Activated CD8-positive, alpha-beta memory T cell treated with anti-CD3 and anti-CD28 coated beads for 24 hours (primary cell): ENCODE results near the gene FZD4.
"Not testable (repeated sequence)": the region's sequence is repeated elsewhere in the genome, so short reads cannot be mapped to it uniquely, and the experiment has no call there.

Experiments
- DNase-seq: peaks from one replicate; pipeline ENCODE4 v3.0.0-alpha.2; 2020

Gene FZD4

GRCh38 chr11:86972734-86973133 lies 17.5 kb upstream of the FZD4 start:
- DNase-seq, result no peak

- no peak for DNase-seq
Observed at GRCh38 chr11:86969258-86969657, 14.1 kb upstream of the FZD4 start.

GRCh38 chr11:86967601-86968000 lies 12.4 kb upstream of the FZD4 start:
- not testable (repeated sequence) for DNase-seq

GRCh38 chr11:86957976-86958646 lies 2.9 kb upstream of the FZD4 start:
- no peak for DNase-seq

- DNase-seq, result no peak
Observed at GRCh38 chr11:86956905-86957195, 1.7 kb upstream of the FZD4 start.

GRCh38 chr11:86955111-86955360 lies 159 bp downstream of the FZD4 start:
- no peak for DNase-seq

- DNase-seq, result no peak
Observed at GRCh38 chr11:86954269-86955110, 705 bp downstream of the FZD4 start.

- DNase-seq, result no peak
Observed at GRCh38 chr11:86952221-86952875, 2.8 kb downstream of the FZD4 start.

GRCh38 chr11:86951706-86952105 lies 3.5 kb downstream of the FZD4 start:
- DNase-seq, result no peak

- DNase-seq, result no peak
Observed at GRCh38 chr11:86950661-86950995, 4.6 kb downstream of the FZD4 start.

- no peak for DNase-seq
Observed at GRCh38 chr11:86949995-86950660, 5.1 kb downstream of the FZD4 start.

- DNase-seq, result no peak
Observed at GRCh38 chr11:86948733-86949132, 6.5 kb downstream of the FZD4 start.

GRCh38 chr11:86947541-86947940 lies 7.7 kb downstream of the FZD4 start:
- no peak for DNase-seq

- DNase-seq, result not testable (repeated sequence)
Observed at GRCh38 chr11:86943505-86943904, 11.7 kb downstream of the FZD4 start.

- no peak for DNase-seq
Observed at GRCh38 chr11:86941871-86942599, 13.2 kb downstream of the FZD4 start.

GRCh38 chr11:86941077-86941870 lies 13.9 kb downstream of the FZD4 start:
- no peak for DNase-seq

GRCh38 chr11:86940122-86940777 lies 14.9 kb downstream of the FZD4 start:
- DNase-seq, result no peak

- DNase-seq, result no peak
Observed at GRCh38 chr11:86938900-86939880, 16.0 kb downstream of the FZD4 start.

- DNase-seq, result no peak
Observed at GRCh38 chr11:86938203-86938899, 16.8 kb downstream of the FZD4 start.
